Brain microvascular endothelial cell (primary cell): ENCODE data around the gene LONP1.

Experiments used
- DNase-seq: peaks from one replicate; pipeline ENCODE4 v3.0.0-alpha.2; 2020
- H3K27ac ChIP-seq: fragments of 250-450 bp; sonication (Bioruptor Pico); 2 replicates; pipeline ENCODE4 v1.5.1; 2020; ENCODE audit warnings: mild to moderate bottlenecking, moderate library complexity
- H3K27me3 ChIP-seq: fragments of 250-450 bp; sonication (Bioruptor Pico); replicated peaks from 2 replicates; pipeline ENCODE4 v1.5.1; 2020; ENCODE audit warnings: mild to moderate bottlenecking
- H3K36me3 ChIP-seq: fragments of 250-450 bp; sonication (Bioruptor Pico); replicated peaks from 2 replicates; pipeline ENCODE4 v1.5.1; 2020; ENCODE audit warnings: mild to moderate bottlenecking
- H3K4me3 ChIP-seq: 2 replicates; pipeline ENCODE4 v1.5.1; 2011; ENCODE audit warnings: low read depth, mild to moderate bottlenecking, control low read depth, low read length, moderate library complexity
- CTCF ChIP-seq: IDR thresholded peaks from 2 replicates; pipeline ENCODE4 v1.5.1; 2011; ENCODE audit warnings: low read depth, mild to moderate bottlenecking, moderate library complexity, low read length, control low read depth, inconsistent platforms; ENCODE audit errors: missing control alignments
- in situ Hi-C: cut with HindIII; loops from 2 replicates; pipeline ENCODE4 v1.10.0; 2017; ENCODE audit warnings: low sequenced_read_pairs, low pct_ligation_motif_present

LONP1 gene

DNA sequence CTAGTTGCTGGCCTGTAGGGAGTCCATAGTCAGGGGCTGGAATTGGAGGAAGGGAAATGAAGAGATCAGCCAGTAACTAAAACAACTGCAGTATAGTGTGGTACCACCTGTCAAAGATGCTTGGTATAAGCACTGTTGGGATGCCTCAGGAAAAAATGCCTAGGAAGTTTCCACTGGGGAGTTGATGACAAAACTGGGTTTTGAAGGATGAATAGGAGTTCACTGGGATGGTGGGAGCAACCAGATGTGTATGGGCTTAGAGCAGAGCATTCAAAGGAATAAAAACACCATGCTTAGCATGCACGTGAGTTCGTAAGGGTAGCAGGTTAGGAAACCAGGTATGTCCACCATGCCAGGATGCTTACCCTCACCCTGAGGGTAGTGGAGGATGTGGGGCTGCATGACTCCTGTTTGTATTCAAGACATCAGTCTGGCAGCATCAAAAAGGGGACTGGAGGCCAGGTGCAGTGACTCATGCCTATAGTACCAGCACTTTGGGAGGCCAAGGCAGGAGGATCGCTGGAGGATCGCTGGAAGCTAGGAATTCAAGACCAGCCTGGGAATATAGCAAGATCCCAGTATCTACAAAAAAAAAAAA lies 7.6 kb upstream of the LONP1 start:
- DNase-seq = no peak
- Histone ChIP-seq H3K36me3 (no peaks in the 10 kb centered on the region), H3K4me3 (no peak overlapping the region), H3K27ac (no peak overlapping the region), H3K27me3 (no peaks in the 10 kb centered on the region)
- in situ Hi-C loops = no loop called here
- TF ChIP-seq CTCF = no peak

- DNase-seq = no peak
- Histone ChIP-seq H3K27me3 (no peaks in the 10 kb centered on the region), H3K27ac (peak overlapping the region; percentile 90), H3K36me3 (no peaks in the 10 kb centered on the region), H3K4me3 (peak overlapping the region; percentile 92)
- no peak for TF ChIP-seq CTCF
- in situ Hi-C loops = no loop called here
Observed at GRCh38 chr19:5719274-5719960, 529 bp downstream of the LONP1 start.

DNA sequence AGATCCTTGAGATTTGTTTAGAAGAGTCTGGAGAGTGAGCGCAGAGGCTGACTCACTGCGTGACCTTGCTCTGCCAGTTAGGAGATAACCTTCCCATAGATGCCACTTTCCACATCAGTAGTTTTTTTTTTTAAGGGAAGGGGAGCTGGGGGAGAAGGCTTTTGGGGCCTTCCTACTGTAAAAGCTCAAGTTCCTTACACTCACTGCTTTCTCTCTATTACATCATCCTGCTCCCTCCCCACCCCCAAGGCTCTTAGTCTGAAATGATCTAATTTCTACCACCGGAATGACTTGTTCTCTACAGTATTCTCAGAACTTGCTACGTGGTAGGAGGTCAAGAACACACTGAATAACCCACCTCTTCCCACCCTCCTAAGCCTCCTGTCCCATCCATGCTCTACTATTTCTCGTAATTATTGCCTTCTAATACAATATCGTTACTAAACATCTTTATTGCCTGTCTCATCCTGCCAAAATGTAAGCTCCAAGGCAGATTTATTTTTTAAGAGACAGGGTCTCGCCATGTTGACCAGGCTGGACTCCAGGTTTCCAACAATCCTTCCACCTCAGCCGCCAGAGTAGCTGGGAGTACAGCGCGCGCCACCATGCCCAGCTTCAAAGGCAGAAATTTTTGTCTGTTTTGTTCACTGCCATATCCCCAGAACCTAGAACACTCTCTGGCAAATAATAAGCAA lies 1.2 kb downstream of the LONP1 start:
- peak overlapping the region; percentile 92 for H3K4me3 ChIP-seq
- peak overlapping the region; percentile 90 for H3K27ac ChIP-seq
- no peaks in the 10 kb centered on the region for H3K27me3 ChIP-seq
- peaks cover 4% of the 10 kb centered on the region for H3K36me3 ChIP-seq
- DNase-seq = peak; percentile 85
- in situ Hi-C loops = no loop called here
- no peak for TF ChIP-seq CTCF

GRCh38 chr19:5718037-5718578 lies 1.8 kb downstream of the LONP1 start:
- H3K4me3 ChIP-seq = peak overlapping the region; percentile 92
- no peaks in the 10 kb centered on the region for H3K27me3 ChIP-seq
- TF ChIP-seq CTCF = no peak
- DNase-seq = peak; percentile 62
- peaks cover 11% of the 10 kb centered on the region for H3K36me3 ChIP-seq
- in situ Hi-C loops = no loop called here
- peak overlapping the region; percentile 90 for H3K27ac ChIP-seq

GRCh38 chr19:5717215-5717935 lies 2.6 kb downstream of the LONP1 start:
- DNase-seq = no peak
- no peak for TF ChIP-seq CTCF
- in situ Hi-C loops = no loop called here
- H3K27ac ChIP-seq = peak overlapping the region; percentile 90
- H3K36me3 ChIP-seq = peaks cover 18% of the 10 kb centered on the region
- no peaks in the 10 kb centered on the region for H3K27me3 ChIP-seq
- H3K4me3 ChIP-seq = no peak overlapping the region
